C4-2B (cell line): Measurements from ENCODE around the gene MN1.

ENCODE experiments used
- H3K27ac ChIP-seq: fragments of 450-650 bp; 2 replicates; pipeline ENCODE4 v1.5.1; 2017
- ZFX ChIP-seq: fragments of 450-650 bp; IDR thresholded peaks from 2 replicates; pipeline ENCODE4 v1.6.1; 2017
- TF ChIP-seq, protein P1 (sequence below): fragments of 450-650 bp; conservative IDR thresholded peaks from 2 replicates; pipeline ENCODE4 v1.5.1; 2017; ENCODE audit warnings: mild to moderate bottlenecking

MN1 gene

DNA sequence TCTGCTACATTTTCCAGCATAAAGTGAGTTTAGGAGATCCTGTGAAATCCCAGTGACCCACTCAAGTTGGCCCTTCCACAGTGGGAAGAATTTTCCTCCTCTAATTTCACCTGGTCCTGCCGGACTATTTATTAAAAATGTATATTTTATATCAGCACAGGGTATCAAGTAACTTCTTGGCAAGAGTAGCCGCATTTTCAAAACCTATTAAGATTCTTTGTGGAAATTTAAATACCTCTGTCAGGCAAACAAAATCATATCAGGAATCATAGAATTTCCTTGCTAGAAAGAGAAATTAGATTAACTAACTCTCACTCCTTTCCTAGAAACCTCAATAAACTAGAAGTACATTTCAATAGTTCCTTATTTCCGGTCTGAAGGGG lies 9.7 kb downstream of the MN1 start:
- no peak overlapping the region for H3K27ac ChIP-seq
- TF ChIP-seq, protein P1, sequence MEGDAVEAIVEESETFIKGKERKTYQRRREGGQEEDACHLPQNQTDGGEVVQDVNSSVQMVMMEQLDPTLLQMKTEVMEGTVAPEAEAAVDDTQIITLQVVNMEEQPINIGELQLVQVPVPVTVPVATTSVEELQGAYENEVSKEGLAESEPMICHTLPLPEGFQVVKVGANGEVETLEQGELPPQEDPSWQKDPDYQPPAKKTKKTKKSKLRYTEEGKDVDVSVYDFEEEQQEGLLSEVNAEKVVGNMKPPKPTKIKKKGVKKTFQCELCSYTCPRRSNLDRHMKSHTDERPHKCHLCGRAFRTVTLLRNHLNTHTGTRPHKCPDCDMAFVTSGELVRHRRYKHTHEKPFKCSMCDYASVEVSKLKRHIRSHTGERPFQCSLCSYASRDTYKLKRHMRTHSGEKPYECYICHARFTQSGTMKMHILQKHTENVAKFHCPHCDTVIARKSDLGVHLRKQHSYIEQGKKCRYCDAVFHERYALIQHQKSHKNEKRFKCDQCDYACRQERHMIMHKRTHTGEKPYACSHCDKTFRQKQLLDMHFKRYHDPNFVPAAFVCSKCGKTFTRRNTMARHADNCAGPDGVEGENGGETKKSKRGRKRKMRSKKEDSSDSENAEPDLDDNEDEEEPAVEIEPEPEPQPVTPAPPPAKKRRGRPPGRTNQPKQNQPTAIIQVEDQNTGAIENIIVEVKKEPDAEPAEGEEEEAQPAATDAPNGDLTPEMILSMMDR, result no peak
- TF ChIP-seq ZFX, result no peak

DNA sequence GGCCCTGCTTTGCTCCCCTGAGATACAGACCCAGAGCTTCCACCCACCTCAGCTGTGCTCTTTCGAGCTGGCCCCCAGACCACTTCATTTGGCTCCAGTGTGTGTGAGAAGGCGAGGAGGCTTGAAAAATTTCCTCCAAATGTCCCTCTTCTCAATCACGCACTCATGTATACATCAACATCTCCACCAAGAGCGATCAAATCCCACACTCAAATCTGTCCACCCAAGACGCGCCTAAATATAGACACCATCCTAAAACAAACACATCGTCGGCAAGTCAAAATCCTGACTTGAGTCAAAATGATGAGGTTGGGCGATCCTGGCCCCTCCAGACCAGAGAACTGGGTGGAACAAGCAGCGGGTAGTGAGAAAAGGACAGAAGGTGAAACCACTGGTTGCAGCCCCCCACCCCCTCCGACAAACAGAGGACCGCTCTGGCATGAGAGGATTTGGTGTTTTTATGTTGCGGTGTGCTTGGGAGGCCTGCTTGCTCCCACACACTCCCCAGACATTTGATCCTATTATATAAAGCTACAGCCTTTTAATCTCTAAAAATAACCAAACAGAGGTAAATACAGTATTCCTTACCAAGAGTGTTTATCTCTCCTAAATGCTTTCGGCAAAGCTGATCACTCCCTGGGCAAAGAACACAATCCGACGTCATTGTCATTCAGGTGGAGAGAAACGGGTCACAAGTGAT lies 10.2 kb downstream of the MN1 start:
- H3K27ac ChIP-seq, result no peak overlapping the region
- no peak for TF ChIP-seq ZFX
- TF ChIP-seq, protein P1, result no peak

DNA sequence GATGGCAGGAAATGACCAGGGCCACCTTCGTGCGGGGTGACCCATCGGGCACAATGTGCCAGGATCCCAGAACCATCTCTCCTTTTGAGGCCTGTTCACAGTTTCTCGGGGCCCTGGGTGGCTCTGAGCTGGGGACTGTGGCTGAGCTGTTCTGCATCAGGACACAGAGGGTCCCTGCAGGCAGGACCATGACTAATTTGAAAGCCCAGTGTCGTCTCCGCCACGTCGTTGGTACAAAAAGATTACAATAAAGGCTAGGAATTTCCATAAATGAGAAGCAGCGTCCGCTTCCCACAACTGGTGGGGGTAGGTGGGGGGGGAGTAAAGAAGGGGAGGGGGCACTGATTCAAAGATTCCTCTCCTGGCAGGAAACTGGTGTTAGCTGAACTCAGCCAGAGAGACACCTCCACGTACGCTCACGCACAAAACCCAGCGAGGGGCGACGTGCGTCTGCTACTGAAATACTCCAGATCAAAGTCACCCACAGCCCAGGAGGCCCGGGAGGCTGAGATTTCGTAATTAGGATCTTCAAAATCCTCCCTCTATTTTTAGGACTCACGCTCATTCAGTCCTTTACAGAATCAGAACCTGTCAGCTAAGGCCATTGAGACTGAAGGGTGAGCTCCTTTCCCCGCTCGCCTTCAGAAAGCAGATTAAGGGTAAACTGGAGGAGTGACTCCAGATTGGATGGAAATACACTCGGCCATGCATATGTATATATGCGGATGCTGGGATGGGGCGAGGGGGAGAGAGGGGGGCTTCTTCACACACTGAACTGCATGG lies 11.0 kb downstream of the MN1 start:
- no peak overlapping the region for H3K27ac ChIP-seq
- no peak for TF ChIP-seq ZFX
- TF ChIP-seq, protein P1, result no peak

DNA sequence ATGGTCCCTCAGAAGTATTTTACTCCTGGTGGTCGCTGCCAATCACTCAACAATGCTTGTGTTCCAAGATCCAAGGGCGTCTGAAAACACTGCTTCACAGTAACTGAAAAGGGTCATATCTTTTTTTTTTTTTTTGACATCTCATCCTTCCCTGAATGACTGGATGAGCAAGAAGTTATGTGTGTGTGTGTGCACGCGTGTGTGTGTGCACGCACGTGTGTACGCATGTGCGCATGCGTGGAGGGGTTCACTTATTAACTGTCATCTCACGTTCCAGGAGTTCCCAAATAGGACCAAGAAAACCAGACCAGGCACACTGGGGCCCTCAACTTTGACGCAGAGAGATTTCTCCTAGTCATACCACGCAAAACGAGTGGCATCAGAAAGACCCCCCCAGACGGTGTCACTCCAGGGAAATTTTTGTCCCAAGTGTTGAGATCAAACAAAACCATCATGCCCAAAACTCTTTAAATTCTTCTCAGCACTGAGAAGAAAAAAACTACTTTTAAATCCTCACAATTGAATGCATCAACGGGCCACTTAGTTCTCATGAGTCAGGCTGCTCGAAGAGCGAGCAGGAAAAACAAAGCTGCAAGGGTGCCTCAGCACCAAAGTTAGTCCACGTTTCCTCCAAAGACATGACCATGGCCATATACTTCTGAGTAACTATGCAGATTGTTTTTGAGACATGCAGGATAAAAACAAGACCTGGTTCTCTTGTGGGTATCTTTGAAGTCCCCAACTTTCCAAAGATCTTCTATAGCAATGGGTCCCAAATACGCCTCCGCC lies 12.9 kb downstream of the MN1 start:
- TF ChIP-seq, protein P1, result no peak
- TF ChIP-seq ZFX, result no peak
- H3K27ac ChIP-seq, result no peak overlapping the region

DNA sequence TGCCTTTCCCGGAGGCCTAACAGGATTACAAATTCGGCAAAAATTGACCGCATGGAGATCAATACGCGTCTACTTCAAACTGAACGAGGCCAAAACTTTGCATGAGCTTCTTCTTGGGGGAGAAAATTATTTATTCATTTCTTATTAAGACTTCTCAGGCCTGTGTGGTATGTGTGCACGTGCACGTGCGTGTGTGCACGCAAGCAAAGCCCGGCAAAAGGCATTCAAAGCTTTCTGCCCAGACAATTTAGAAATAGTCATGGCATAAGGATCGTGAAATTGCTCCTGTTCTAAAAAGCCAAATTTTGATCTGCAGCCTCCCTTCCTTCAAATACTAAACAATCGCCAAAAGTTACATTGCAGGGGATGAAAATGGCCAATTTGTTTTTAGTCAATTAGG lies 14.6 kb downstream of the MN1 start:
- no peak overlapping the region for H3K27ac ChIP-seq

DNA sequence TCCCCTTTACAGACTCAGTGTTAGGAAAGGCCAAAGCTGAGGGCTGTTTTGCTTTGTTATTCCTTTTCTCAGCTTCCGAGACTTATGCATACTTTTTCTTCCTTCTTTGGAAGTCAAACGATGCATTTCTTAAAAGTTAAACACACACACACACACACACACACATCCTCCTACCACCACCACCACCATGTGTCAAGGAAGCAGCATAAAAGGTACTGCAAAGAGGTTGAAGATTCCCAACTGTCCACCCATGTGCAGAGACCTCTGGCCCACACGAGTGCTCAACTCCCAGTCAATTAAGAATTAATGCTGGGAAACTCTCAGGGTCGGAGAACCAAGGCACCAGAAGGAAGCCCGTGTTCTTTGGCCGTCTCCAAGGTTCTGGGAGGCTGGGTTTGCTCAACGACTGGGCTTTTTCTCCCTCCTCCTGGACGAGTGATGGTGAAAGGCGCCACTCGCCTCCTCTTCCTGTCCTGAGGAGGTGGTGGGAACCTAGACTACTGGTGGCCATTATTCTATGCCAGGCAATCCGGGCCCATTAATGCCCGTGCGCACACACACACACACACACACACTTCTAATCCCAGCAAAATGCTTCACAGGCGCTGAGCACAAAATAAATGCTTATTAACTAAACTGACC lies 15.1 kb downstream of the MN1 start:
- TF ChIP-seq ZFX, result no peak
- TF ChIP-seq, protein P1, result no peak
- no peak overlapping the region for H3K27ac ChIP-seq

More for the DNA sequence above, 14.6 kb downstream of the MN1 start:
- no peak for TF ChIP-seq ZFX
- TF ChIP-seq, protein P1, result no peak
